DOHH2 (cell line): Measurements from ENCODE around the gene SLC25A25.

ENCODE experiments used
- H3F3A ChIP-seq: fragments of 200-600 bp; sonication (generic), shearing (Covaris generic); 2 replicates; pipeline ENCODE4 v1.6.0; 2016; ENCODE audit warnings: antibody characterized with exemption, mild to moderate bottlenecking; ENCODE audit not compliant: control insufficient read depth, insufficient read depth
- H3K27ac ChIP-seq: fragments of 200-600 bp; sonication (generic); 2 replicates; pipeline ENCODE4 v1.5.1; 2014; ENCODE audit warnings: low read depth, mild to moderate bottlenecking, low read length, moderate library complexity
- H3K27me3 ChIP-seq: fragments of 200-600 bp; sonication (generic); 2 replicates; pipeline ENCODE4 v1.6.1; 2014; ENCODE audit warnings: mild to moderate bottlenecking, low read length, mixed read lengths; ENCODE audit not compliant: control insufficient read depth
- H3K36me3 ChIP-seq: fragments of 200-600 bp; sonication (generic); 2 replicates; pipeline ENCODE4 v1.6.1; 2014; ENCODE audit warnings: mild to moderate bottlenecking, low read length, moderate library complexity, mixed read lengths; ENCODE audit not compliant: control insufficient read depth
- H3K4me1 ChIP-seq: fragments of 200-600 bp; sonication (generic); 2 replicates; pipeline ENCODE4 v1.6.1; 2014; ENCODE audit warnings: mild to moderate bottlenecking, low read length, mixed read lengths; ENCODE audit not compliant: control insufficient read depth
- H3K4me2 ChIP-seq: fragments of 200-600 bp; sonication (generic); 2 replicates; pipeline ENCODE4 v1.6.0; 2014; ENCODE audit warnings: mild to moderate bottlenecking, low read length, moderate library complexity
- H3K4me3 ChIP-seq: fragments of 200-600 bp; sonication (generic); 2 replicates; pipeline ENCODE4 v1.5.1; 2014; ENCODE audit warnings: mild to moderate bottlenecking, low read length, mixed read lengths
- H3K79me2 ChIP-seq: fragments of 200-600 bp; sonication (generic); 2 replicates; pipeline ENCODE4 v1.6.1; 2014; ENCODE audit warnings: mild to moderate bottlenecking, low read length, mixed read lengths; ENCODE audit not compliant: control insufficient read depth
- H3K9me2 ChIP-seq: fragments of 200-600 bp; sonication (generic); replicated peaks from 2 replicates; pipeline ENCODE4 v1.6.1; 2014; ENCODE audit warnings: mild to moderate bottlenecking, low read length, mixed read lengths; ENCODE audit not compliant: control insufficient read depth
- H3K9me3 ChIP-seq: fragments of 200-600 bp; sonication (generic); 2 replicates; pipeline ENCODE4 v1.6.1; 2014; ENCODE audit warnings: antibody characterized with exemption, low read length, mixed read lengths; ENCODE audit not compliant: control insufficient read depth, insufficient read depth
- H4K20me1 ChIP-seq: fragments of 200-600 bp; sonication (generic); 2 replicates; pipeline ENCODE4 v1.6.0; 2014; ENCODE audit warnings: low read depth, mild to moderate bottlenecking, antibody characterized with exemption, low read length, moderate library complexity; ENCODE audit not compliant: control insufficient read depth, insufficient read depth
- CTCF ChIP-seq: fragments of 200-600 bp; sonication (generic); IDR thresholded peaks from one replicate; pipeline ENCODE4 v1.5.1; 2014; ENCODE audit warnings: antibody characterized with exemption, mild to moderate bottlenecking, low read depth, low read length; ENCODE audit not compliant: poor library complexity, severe bottlenecking
- EZH2phosphoT487 ChIP-seq: fragments of 200-600 bp; sonication (generic); IDR thresholded peaks from 2 replicates; pipeline ENCODE4 v1.6.1; 2017; ENCODE audit warnings: borderline replicate concordance, mild to moderate bottlenecking, antibody characterized with exemption, low read length, moderate library complexity, mixed read lengths

SLC25A25 gene

DNA sequence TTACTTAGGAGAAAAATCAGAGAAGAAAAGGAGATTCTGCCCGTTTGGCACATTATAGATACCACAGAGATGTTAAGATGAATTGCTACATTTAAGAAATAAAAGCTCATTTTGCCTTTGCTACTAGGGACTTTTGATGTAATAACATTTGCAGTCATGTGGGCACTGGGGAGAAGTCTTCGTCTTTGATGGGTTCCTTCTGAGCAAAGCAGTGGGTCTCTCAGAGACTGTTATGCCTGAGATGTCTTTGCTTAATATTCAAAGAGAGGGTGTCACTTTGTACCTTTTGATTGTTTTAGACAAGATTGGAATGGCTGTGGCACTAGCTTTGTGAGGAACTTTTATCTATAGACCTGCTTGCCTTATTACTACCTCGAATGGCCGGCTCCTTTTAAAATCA lies 25.0 kb downstream of the SLC25A25 start:
- Histone ChIP-seq H3K27ac (no peak overlapping the region), H3K4me1 (peaks cover 30% of the 10 kb centered on the region)

DNA sequence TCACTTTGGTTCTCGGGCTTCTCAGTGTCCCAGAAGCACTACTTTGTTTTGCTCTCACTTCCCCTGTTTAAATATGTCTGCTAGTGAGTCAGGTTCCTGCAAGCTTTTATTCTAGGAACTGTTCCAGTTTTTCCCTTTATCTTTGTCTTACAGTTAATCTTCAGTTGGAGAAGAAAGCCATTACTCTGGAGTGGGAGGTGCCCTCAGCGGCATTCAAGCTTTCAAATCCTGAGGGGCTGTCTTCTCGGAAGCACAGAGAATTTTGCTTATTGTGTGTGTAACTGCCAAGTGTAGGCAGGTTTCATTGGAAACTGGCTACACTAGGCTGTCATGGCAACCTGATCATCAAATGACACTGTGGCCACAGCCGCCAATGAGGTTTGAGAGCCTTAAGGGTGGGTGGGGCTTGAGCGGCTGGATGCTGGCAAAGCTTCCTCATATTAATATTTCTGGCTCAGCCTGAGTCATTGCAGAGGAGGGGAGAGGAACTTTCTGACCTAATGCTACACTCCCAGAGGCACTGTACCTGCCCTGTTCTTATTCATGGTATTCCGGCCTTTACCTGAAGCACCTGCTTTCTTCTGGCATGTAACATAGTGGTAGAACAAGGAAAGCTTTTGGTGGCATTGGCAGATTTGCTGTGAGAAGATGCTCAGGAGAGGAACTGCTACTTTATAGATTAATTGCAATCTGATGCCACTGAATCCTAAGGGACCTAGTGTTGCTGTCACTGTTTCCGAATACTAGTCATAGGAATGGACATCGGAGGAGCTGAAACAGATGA lies 26.3 kb downstream of the SLC25A25 start:
- TF ChIP-seq EZH2phosphoT487 (no peak), CTCF (no peak)
- H3K79me2 ChIP-seq, result peaks cover 63% of the 10 kb centered on the region

More for the DNA sequence above, 25.0 kb downstream of the SLC25A25 start:
- H4K20me1 ChIP-seq, result peaks cover 12% of the 10 kb centered on the region; the same call in 1 of the 2 replicates
- no peaks in the 10 kb centered on the region for H3K9me2 ChIP-seq
- peaks cover 8% of the 10 kb centered on the region for H3F3A ChIP-seq
- no peak for TF ChIP-seq CTCF
- TF ChIP-seq EZH2phosphoT487, result no peak
- H3K79me2 ChIP-seq, result peaks cover 65% of the 10 kb centered on the region
- H3K27me3 ChIP-seq, result no peaks in the 10 kb centered on the region
- H3K4me3 ChIP-seq, result no peak overlapping the region
- no peaks in the 10 kb centered on the region for H3K9me3 ChIP-seq
- peaks cover 13% of the 10 kb centered on the region for H3K36me3 ChIP-seq
- peak overlapping the region; percentile 43; the same call in 1 of the 2 replicates for H3K4me2 ChIP-seq

GRCh38 chr9:128094950-128095544 lies 27.0 kb downstream of the SLC25A25 start:
- peaks cover 30% of the 10 kb centered on the region for H3K4me1 ChIP-seq
- no peak overlapping the region for H3K27ac ChIP-seq

More for the DNA sequence above, 26.3 kb downstream of the SLC25A25 start:
- Histone ChIP-seq H3F3A (peaks cover 8% of the 10 kb centered on the region), H3K27me3 (no peaks in the 10 kb centered on the region), H3K9me3 (no peaks in the 10 kb centered on the region), H3K4me3 (no peak overlapping the region), H3K4me2 (peak overlapping the region; percentile 43), H3K4me1 (peaks cover 30% of the 10 kb centered on the region), H3K36me3 (peaks cover 13% of the 10 kb centered on the region), H4K20me1 (peaks cover 12% of the 10 kb centered on the region; the same call in 1 of the 2 replicates), H3K9me2 (no peaks in the 10 kb centered on the region), H3K27ac (peak overlapping the region; percentile 29)

More at GRCh38 chr9:128094950-128095544, 27.0 kb downstream of the SLC25A25 start:
- no peak overlapping the region for H3K4me3 ChIP-seq
- TF ChIP-seq EZH2phosphoT487 (no peak), CTCF (no peak)
- H3K36me3 ChIP-seq, result peaks cover 13% of the 10 kb centered on the region
- peaks cover 12% of the 10 kb centered on the region; the same call in 1 of the 2 replicates for H4K20me1 ChIP-seq
- H3K27me3 ChIP-seq, result no peaks in the 10 kb centered on the region
- H3K9me3 ChIP-seq, result no peaks in the 10 kb centered on the region
- H3K4me2 ChIP-seq, result no peak overlapping the region
- peaks cover 59% of the 10 kb centered on the region for H3K79me2 ChIP-seq
- H3F3A ChIP-seq, result peaks cover 8% of the 10 kb centered on the region
- H3K9me2 ChIP-seq, result no peaks in the 10 kb centered on the region
